Caco-2 (cell line): ENCODE results near the gene ANKRD27. TPM values are rescaled to one million over a fixed set of nuclear protein-coding genes. Genes with fewer than 3 reads are reported as not detected.

Source experiments
- BruUV-seq: library from RNA; stranded (reverse); fragments of 400-500 nt; replicated peaks from 2 replicates; lab custom pipeline; 2021; lab: Mats Ljungman, UMichigan
- CTCF ChIA-PET: fragments of 300-600 bp; sonication (Branson Sonifier 250); formaldehyde crosslinking; loops from one replicate; lab custom pipeline; 2022; ENCODE audit warnings: antibody characterized with exemption; lab: Charles Lee
- POLR2A ChIA-PET: fragments of 300-600 bp; sonication (Branson Sonifier 250); formaldehyde crosslinking; loops from one replicate; lab custom pipeline; 2022; ENCODE audit warnings: antibody characterized with exemption; lab: Charles Lee
- DNase-seq, 2 experiments: peaks; one replicate each; pipeline versions ENCODE4 v3.0.0 to v3.0.0-alpha.2; 2020 to 2022
- H3K27me3 ChIP-seq: replicated peaks from 2 replicates; pipeline ENCODE4 v1.6.0; 2011; ENCODE audit warnings: low read length; ENCODE audit not compliant: control insufficient read depth, insufficient read depth
- H3K36me3 ChIP-seq: 2 replicates; pipeline ENCODE4 v1.5.1; 2011; ENCODE audit warnings: low read length; ENCODE audit not compliant: control insufficient read depth, insufficient read depth
- H3K4me1 ChIP-seq: fragments of 250-450 bp; sonication (Bioruptor Pico); 2 replicates; pipeline ENCODE4 v1.5.1; 2020; ENCODE audit warnings: mild to moderate bottlenecking
- H3K4me3 ChIP-seq: 2 replicates; pipeline ENCODE4 v1.5.1; 2011; ENCODE audit warnings: low read depth, mild to moderate bottlenecking, control low read depth, low read length
- H3K9me3 ChIP-seq: fragments of 250-450 bp; sonication (Bioruptor Pico); 2 replicates; pipeline ENCODE4 v1.5.1; 2020; ENCODE audit warnings: mild to moderate bottlenecking, moderate library complexity
- H3K27ac Mint-ChIP-seq: one replicate; pipeline ENCODE4 v1.8.0; 2022; ENCODE audit warnings: mixed read lengths; ENCODE audit not compliant: unreplicated experiment
- H3K27me3 Mint-ChIP-seq: one replicate; pipeline ENCODE4 v1.8.0; 2022; ENCODE audit warnings: mixed read lengths; ENCODE audit not compliant: insufficient read depth, unreplicated experiment
- H3K36me3 Mint-ChIP-seq: one replicate; pipeline ENCODE4 v1.8.0; 2022; ENCODE audit warnings: mild to moderate bottlenecking, mixed read lengths; ENCODE audit not compliant: insufficient read depth, unreplicated experiment
- H3K4me1 Mint-ChIP-seq: one replicate; pipeline ENCODE4 v1.8.0; 2022; ENCODE audit warnings: low read depth, mixed read lengths; ENCODE audit not compliant: unreplicated experiment
- H3K4me3 Mint-ChIP-seq: one replicate; pipeline ENCODE4 v1.8.0; 2022; ENCODE audit warnings: mild to moderate bottlenecking, moderate library complexity, mixed read lengths; ENCODE audit not compliant: unreplicated experiment
- H3K9me3 Mint-ChIP-seq: one replicate; pipeline ENCODE4 v1.8.0; 2022; ENCODE audit warnings: mixed read lengths; ENCODE audit not compliant: unreplicated experiment
- intact Hi-C: fragments of 100-400 bp; cut with micrococcal nuclease; formaldehyde crosslinking; loops from one replicate; pipeline ENCODE4 v1.10.0; 2022; ENCODE audit not compliant: unreplicated experiment
- total RNA-seq: library from RNA; stranded (reverse); gene quantifications from 2 replicates; pipeline ENCODE4 v1.2.3, GENCODE V29; 2022
- TF ChIP-seq, protein P1 (sequence below), 2 experiments: fragments of 200-600 bp in 1 of 2; IDR thresholded peaks; 1 replicate in 1 of 2; 2 replicates in 1 of 2; pipeline versions ENCODE4 v1.5.1 to v1.8.0; 2011 to 2022; ENCODE audit warnings: antibody characterized with exemption in 1 of 2, control low read depth in 1 of 2, inconsistent platforms in 1 of 2, low read depth in 1 of 2, low read length in 1 of 2, mild to moderate bottlenecking in 1 of 2, moderate library complexity in 1 of 2; ENCODE audit not compliant: insufficient read depth in 1 of 2, severe bottlenecking in 1 of 2, unreplicated experiment in 1 of 2

Gene ANKRD27
- total RNA-seq, 1 experiment from 2014 or later: 54.3 TPM

DNA sequence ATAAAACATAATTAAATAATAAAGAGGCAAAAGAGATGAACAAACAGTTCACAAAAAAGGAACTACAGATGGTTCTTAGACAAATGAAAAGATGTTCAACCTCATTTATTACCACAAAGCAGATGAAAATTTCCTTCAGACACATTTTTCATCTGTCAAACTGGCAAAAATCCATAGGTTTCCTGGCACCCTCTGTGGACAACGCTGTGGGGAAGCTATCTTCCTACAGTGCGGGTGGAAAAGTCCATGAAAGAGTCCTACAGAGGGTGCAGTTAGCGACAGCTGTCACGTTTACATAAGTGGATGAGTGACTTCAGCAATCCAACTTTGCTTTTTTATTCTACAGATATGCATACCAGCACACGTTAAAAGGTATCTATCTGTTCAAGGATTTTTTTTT is 124.3 kb downstream of the ANKRD27 start:
- Histone ChIP-seq H3K4me3 (no peak overlapping the region), H3K36me3 (no peaks in the 10 kb centered on the region), H3K27me3 (no peaks in the 10 kb centered on the region), H3K9me3 (no peaks in the 10 kb centered on the region), H3K4me1 (no peaks in the 10 kb centered on the region)
- POLR2A ChIA-PET: interaction anchor here (0.5 kb wide), 1 partner anchor 14 kb away, joined by 6 read pairs; no protein-coding TSS in a partner anchor
- Mint-ChIP-seq H3K4me3 (no peak overlapping the region), H3K27ac (no peak overlapping the region), H3K36me3 (no peaks in the 10 kb centered on the region), H3K27me3 (peaks cover 6% of the 10 kb centered on the region), H3K9me3 (peaks cover 9% of the 10 kb centered on the region), H3K4me1 (no peaks in the 10 kb centered on the region)
- BruUV-seq: no TSS peak
- no peak for DNase-seq
- intact Hi-C loops: no loop called here
- TF ChIP-seq, protein P1, sequence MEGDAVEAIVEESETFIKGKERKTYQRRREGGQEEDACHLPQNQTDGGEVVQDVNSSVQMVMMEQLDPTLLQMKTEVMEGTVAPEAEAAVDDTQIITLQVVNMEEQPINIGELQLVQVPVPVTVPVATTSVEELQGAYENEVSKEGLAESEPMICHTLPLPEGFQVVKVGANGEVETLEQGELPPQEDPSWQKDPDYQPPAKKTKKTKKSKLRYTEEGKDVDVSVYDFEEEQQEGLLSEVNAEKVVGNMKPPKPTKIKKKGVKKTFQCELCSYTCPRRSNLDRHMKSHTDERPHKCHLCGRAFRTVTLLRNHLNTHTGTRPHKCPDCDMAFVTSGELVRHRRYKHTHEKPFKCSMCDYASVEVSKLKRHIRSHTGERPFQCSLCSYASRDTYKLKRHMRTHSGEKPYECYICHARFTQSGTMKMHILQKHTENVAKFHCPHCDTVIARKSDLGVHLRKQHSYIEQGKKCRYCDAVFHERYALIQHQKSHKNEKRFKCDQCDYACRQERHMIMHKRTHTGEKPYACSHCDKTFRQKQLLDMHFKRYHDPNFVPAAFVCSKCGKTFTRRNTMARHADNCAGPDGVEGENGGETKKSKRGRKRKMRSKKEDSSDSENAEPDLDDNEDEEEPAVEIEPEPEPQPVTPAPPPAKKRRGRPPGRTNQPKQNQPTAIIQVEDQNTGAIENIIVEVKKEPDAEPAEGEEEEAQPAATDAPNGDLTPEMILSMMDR (IDR thresholded peaks at IDR 0.05; ENCODE audit: insufficient read depth in 1 of 2, low read depth in 1 of 2, low read length in 1 of 2, severe bottlenecking in 1 of 2, unreplicated experiment in 1 of 2): no peak
- CTCF ChIA-PET: no interaction called here

Other genes starting within 250 kb of the ANKRD27 start
- gene PDCD5, start 94.0 kb downstream of the ANKRD27 start, total RNA-seq: 219 TPM in 2 replicates
- 0.75 and 1.0 TPM in 2 replicates for gene RGS9BP, start 668 bp upstream of the ANKRD27 start, total RNA-seq
- gene NUDT19, start 16.6 kb upstream of the ANKRD27 start, total RNA-seq: 24.0 and 24.4 TPM in 2 replicates
- gene TDRD12, start 44.6 kb upstream of the ANKRD27 start, total RNA-seq: 0.11 and 0.30 TPM in 2 replicates
- 3.3 and 3.6 TPM in 2 replicates for gene SLC7A9, start 194.6 kb upstream of the ANKRD27 start, total RNA-seq